ENCODE data around the gene WFS1.

- TF ChIP-seq CTCF (IDR thresholded peaks at IDR 0.05), result no peak
- no peak for TF ChIP-seq EP300 (IDR thresholded peaks at IDR 0.05)
- TF ChIP-seq POLR2A (IDR thresholded peaks at IDR 0.05), result no peak
- TF ChIP-seq POLR2AphosphoS5 (IDR thresholded peaks at IDR 0.05), result no peak
These were observed 31.5 kb downstream of the WFS1 start for GRCh38 chr4:6301051-6301731.

Measured in suprapubic skin (tissue), 4 donors.